Inflammatory macrophage (primary cell): Measurements from ENCODE around the gene TNXB.
"Not testable (repeated sequence)": the region's sequence is repeated elsewhere in the genome, so short reads cannot be mapped to it uniquely, and the experiment has no call there.

Experiments used
- DNase-seq, 2 donors: peaks; one replicate each; pipeline ENCODE4 v3.0.0-alpha.2; 2020 to 2022

TNXB gene

DNA sequence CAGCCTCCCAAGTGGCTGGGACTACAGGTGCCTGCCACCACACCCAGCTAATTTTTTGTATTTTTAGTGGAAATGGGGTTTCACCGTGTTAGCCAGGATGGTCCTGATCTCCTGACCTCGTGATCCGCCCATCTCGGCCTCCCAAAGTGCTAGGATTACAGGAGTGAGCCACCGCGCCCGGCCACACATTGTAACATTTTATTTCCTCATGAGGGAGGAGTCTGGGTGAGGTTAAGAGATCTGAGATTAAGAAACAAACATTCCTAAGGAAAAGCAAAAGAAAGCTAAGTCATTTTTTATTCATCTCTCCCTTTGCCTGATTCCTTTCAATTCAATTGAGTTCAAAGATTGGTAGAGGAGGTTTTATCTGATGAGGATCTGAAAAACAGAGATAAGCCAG is 35.1 kb upstream of the TNXB start:
- not testable (repeated sequence) for DNase-seq

DNA sequence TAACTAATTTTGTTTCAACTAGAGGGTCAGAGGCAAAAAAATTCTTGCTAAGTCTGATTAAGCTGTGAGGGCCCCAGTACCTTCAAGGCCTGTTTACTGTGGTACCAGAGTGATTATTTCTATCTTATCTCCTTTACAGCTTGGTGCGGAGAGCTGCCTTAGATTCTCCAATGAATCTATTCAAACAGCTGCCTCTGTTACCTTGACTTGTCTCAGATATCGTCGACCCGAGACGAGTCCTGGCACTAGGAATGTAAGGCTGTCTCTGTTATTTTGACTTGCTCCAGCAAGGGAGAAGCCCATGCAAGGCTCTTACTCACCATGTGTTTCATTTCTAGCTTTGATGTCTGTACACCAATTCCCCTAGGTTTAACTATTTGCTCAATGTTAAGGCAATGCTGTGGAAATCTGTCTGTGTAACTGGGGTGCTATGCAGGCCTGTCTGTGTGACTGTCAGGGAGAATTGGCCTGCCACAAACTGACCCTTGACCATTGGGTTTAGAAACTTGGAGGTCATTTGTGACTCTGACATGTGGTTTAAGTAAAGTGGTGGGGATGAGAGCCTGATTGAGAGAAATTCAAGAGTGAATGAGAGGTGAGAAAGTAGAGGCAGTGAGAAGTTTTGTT is 31.4 kb upstream of the TNXB start:
- DNase-seq = no peak

DNA sequence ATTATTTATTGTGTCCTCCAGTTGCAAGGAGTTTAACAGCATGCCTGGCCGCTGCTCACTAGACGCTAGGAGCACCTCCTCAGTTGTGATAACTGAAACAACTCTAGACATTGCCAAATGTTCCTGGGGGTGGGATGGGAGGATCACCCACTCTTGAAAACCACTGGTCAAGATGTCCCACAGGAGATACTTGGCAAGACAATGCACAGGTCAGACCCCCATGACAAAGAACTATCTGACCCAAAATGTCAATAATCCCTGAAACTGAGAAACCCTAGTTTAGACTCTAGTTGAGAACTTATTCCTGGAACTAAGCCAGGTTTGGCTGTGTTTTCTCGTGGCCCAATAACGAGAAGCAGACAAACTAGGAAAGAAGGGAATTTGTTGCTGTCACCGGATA is 30.5 kb upstream of the TNXB start:
- DNase-seq = no peak

DNA sequence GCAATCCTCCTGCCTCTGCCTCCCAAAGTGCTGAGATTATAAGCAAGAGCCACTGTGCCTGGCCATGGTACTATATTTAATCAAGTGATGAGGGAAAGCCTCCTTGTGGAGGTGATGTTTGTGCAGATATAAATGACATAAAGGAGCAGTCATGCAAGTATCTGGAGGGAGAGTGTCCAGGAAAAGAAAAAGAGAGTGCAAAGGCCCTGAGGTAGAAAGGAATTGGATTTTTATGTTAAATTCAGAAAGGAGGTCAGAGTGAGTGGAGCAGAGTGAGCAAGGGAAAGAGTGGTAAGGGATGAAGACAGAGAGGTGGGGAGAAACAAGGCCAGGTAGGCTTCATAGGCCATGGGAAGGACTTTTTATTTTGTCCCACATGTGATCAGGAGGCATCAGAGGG is 28.3 kb upstream of the TNXB start:
- no peak for DNase-seq

DNA sequence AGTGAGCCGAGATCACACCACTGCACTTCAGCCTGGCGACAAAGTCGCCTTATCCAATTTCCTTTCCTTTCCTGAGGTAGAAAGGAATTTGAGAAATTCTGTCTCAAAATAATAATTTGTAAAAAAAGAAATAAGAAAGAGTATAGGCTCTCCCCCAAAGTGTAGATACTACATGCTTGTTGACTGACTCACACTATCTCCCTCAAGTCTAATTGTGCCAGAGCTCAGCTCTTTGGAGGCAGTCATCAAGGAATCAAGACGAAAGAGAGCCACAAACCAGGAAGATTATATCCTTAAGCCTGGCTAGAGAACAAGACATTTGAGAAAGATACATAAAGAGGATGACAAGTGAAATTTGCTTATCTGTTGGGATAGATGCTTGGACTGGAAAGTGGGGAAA is 24.6 kb upstream of the TNXB start:
- no peak for DNase-seq

DNA sequence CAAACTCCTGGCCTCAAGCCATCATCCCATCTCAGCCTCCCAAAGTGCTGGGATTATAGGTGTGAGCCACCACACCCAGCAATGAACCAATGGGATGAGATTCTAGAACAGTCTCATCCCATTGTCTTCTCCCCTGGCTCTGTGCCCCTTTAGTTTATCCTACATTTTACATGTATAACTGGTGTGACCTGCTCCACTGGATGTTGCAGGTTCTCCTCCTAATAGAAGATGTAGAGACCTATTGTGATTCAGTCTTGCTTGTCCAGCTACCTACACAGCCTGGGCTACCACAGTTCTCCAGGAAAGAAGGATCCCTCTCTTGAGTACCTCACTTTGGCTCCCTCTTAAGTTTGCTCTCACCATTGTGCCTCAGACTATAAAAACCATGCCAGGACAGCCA is 23.0 kb upstream of the TNXB start:
- DNase-seq = no peak

DNA sequence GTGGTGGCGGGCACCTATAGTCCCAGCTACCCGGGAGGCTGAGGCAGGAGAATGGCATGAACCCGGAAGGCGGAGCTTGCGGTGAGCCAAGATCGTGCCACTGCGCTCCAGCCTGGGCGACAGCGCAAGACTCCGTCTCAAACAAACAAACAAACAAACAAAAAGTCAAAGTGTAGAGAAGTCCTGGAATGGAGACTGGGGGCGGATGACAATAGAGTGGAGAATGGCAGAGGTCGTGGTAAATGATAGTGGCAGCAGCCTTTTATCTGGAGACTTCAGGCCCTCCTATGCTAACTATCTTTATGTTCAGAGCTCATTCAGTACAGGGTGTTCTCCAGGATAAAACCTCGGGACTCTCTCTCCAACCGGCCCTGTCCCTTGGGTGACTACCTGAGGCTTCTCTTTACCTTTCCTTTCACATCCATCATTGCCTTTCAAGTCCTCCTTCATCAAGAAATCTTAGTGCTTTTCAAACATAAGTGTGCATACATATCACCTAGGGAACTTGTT is 22.4 kb upstream of the TNXB start:
- no peak for DNase-seq

DNA sequence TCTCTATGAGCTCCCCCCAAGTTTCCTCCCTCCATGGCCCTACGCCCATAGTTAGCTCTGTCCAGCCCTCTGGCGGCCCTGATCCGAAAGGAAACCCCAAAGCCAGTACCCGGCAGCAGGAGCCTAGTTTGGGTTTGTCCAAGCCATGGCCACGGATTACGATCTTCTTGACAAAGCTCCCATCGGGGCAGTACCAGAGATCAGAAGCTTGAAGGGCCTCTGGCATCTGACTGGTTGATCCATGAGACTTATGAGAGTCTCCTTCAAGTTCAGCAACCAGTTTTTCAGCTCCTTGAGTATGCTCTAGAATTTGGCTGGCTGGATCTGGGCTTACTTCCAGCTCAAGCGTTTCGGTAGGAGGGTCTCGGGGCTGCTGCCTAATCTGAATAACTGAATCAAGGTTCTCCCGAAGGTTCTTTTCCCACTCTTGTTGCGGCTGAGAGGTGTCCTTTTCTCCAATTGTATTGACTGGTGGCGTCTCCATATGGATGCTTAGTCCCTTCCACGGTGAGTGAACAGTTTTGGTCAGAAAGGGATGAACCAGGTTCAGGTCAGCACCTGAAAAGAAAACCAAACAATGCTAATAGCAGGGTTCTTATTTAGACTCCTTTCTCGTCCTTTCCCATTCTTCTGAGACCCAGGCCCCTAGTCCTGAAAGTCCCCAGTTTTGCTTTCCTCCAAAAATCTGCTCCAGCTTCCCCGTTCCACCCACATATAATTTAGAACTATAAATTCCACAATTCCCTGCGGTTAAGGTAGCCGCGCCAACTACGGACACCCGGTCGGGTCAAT is 20.4 kb upstream of the TNXB start:
- no peak for DNase-seq

DNA sequence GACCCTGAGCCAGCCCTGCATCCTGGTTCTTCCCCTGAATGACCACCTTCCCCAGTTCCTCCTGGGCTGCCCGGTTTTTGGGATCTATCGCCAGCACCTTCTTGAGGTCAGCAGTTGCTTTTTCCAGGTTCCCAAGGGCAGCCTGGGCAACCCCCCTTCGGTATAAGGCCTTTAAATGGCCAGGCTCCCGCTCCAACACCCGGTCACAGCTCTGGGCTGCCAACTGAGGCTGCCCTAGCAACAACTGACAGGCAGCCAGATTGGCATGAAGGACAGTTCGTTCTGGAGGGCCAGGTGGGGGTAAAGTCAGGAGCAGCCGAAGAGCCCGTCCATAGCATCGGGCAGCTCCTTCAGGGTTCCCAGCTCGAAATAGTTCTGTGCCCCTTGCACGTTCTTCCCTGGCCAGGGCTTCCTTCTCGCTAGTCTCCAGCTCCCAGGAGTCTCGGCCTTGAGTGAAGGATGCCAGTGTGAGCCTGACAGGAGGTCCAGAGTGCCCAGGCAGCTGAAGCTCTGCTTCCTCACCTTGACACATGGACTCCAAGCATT is 19.7 kb upstream of the TNXB start:
- no peak for DNase-seq

DNA sequence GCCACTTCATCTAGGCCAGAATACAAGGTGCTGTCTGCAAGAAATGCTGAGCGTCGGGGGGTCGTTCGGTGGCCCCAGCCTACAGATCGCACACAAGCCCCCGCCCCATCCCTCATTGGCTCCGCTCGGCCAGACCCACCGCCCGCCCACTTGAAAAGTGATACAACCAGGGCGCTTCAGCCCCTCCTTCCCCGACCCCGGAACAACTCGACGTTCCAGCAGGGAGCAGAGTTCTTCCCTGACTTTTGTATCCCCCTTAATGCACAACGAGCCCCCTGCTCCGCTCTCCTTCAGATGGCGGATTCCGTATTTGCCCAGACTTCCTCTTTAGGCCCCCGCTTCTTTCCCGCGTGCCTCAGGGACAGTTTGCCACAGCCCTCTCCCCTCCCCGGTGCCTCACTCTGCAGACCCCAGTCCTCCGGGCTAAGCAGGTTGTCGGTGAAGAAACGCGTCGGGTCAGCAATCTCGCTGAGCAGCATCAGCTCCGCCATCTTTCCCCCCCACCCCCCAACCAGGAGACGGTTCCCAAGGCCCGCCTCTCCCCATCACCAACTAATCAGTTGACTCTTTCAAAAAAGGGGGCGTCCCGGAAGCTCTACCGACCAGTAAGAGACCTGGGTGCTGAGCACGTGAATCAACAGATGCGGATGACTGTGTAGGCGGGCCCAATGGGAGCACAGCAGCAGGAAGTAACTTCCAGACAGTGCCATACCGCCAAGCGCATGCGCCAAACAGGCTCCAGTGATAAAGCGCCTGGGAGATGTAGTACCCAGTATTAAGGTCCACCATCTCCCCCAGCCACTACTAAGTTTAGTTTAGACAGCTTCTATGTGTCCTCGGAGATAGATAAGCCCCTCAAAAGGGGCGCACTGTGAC is 18.8 kb upstream of the TNXB start, which contains the start of gene ATF6B:
ATF6B (minus strand) TSS at position 530 of the 876 bp plus-strand sequence; CDS start at position 491, 39 bp downstream.
- peak; percentile 100 for DNase-seq

DNA sequence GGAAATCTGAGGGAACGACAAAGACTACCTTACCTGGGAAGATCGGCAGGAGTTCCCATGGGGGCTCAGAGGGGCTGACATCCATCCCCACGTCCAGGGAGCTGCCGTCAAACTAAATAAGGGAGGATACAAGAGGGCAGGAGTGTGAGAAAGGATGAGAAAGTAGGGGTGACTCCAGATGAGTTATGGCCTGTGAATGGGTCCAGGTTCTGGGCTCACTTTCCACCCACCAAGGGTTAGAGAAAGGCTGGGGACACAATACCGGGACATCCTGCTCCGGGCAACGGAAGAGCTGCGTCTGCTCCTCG is 18.2 kb upstream of the TNXB start:
- no peak for DNase-seq

DNA sequence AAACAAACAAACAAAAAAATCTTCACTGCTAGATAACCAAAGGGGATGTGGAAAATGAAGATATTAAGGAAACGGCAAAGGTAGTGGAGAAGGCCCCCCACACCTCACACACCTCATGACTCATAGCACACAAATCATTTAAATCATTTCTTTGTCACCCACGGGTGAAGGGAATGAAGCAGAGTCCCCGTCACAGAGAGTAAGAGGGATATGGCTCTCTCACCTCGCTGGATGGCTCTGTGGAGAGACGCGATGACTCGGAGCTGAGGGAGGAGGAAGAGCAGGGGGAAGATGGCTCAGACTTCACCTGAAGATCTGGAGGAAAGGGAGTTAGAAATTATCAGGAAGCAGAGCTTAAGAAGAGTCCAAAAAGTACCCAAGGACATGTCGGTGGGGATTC is 17.7 kb upstream of the TNXB start:
- no peak for DNase-seq

DNA sequence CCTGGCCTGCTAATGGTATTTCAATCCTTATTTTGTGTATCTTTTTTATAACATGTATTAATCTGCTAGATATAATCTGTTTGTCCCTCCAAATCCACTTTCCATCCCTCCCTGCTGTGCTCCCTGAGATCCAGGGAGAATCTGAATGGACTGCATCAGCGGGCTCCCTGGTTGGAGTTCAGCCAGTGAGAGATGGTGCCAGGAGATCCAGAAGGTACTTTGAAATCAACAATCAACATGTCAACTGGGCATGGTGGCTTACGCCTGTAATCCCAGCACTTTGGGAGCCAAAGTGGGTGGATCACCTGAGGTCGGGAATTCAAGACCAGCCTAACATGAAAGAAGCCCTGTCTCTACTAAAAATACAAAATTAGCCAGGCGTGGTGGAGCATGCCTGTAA is 14.5 kb upstream of the TNXB start:
- no peak for DNase-seq

DNA sequence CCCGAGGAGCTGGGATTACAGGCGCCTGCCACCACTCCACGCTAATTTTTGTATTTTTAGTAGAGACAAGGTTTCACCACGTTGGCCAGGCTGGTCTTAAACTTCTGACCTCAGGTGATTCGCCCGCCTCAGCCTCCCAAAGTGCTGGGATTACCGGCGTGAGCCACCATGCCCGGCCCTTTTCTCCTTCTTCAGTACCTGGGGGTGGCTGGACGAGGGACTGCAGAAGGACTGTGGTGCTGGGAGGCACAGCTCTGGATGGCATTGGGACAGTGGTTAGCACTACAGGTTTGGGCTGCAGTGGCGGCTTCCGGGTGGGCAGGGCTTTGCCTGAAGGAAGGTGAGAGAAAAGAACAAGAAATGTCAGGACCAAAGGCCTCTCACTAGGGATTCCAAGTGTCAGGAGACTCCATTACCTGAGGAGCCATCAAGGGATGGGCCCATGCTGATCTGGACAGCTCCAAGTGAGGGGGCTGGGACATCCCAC is 11.5 kb upstream of the TNXB start:
- no peak for DNase-seq

DNA sequence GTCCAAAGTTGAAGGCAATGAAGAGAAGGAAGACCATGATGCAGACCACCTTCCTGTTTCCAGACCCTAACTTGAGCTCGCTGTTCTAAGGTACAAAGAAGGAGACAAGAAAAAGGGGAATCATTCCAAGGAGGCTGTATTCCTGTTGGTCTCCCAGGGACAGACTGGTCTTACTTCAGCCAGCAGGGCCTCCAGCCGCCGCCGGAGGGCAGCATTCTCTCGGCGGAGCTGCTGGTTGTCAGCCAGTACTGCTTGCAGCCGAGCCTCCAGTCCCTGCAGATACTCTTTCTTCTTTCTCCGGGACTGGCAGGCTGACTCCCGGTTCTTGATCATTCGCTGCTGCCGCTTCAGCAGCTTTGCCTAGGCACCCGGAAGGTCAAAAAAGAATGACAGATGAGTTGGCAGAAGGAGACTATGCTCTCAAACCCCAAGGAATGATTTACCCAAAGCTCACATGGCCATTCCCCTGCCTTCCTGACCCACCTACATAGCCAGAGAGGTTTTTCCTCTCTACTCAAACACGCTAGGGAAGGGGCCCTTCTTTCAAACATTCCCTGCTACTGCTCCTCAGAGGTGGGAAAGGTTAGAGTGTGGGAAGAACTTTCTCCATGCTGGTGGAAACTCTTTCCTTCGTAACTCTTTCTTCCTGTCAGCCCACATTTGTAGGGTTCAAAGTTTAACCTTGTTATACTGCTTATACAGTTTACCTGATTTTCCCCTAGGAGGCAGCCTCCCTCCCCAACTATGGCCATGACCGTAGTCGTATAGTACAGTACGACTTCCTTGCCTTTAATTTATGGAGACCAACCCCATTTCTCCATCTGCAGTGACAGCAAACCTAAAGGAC is 9.9 kb upstream of the TNXB start:
- DNase-seq = peak; percentile 77 to 84

DNA sequence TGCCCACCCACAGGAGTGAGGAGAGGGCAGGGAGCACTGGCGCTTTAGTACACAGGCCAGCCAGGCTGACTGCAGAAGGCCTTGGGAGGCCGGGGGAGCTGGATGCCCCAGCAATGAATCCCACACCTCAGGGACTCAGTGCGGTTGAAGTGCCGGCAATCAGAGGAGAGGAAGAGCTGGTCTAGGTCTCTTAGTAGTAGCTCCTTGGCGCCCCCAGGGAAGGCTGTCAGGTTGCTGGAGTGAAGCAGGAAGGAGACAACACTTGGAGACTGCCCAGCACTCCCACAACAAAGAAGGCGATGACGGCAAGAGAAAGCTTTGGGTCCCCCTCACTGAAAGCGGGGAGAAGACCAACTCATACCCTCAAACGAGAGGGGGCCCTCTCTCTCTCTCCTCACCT is 8.3 kb upstream of the TNXB start:
- no peak for DNase-seq

DNA sequence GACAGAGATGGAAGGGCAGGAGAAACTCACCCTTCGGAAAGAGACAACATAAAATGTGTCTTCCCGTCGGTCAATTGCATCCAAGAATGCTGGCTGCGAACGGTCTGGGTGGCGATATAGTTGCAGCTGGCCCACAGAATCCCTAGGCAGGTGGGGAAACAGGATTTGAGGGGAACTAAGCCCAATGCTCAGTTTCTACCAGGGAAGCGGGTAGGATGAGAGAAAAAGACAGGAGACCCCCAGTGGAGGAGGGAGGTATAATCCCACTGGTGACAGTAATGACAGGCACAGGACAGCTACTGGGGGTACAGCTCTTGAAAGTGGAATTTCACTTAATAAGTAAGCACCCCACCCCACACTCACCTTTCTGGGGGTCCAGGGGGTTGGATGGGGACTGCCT is 7.5 kb upstream of the TNXB start:
- no peak for DNase-seq

DNA sequence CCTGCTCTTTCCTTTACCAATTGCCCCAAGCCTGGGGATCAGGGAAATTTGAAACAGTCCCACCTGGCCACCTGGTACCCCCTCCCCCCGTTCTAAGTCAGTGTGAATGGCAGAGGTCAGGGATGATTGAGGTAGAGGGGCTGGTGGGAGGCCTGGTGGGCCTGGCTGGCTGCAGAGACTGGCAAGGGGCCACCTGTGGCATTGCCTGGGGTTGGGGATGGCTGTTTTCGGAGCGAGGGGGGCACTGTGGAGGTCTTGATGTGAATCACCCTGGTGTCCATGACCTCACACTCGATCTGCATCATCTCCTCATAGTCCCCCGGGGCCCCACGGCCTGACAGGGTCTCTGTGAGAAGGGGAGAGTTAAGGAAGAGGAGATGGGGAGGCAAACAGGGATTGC is 6.5 kb upstream of the TNXB start:
- DNase-seq = no peak

DNA sequence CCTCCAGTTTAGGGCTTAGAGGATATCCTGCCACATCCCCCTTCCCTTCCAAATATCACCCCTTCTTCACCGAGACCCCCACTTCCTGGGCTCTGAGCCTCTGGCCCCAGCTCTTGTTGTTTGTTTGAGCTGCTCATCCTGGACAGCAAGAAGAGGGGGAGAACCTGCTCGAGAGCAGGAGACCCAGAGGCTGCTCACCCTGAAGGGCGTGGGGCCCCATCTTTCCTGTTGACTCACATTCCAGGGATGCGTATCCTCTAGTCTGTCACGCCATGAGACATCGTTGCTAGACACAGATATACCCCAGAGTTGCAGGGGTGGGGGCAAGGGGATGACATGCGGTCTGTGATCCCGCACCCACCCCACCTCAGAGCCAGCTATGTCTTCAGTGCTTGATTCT is 5.7 kb upstream of the TNXB start:
- no peak for DNase-seq

DNA sequence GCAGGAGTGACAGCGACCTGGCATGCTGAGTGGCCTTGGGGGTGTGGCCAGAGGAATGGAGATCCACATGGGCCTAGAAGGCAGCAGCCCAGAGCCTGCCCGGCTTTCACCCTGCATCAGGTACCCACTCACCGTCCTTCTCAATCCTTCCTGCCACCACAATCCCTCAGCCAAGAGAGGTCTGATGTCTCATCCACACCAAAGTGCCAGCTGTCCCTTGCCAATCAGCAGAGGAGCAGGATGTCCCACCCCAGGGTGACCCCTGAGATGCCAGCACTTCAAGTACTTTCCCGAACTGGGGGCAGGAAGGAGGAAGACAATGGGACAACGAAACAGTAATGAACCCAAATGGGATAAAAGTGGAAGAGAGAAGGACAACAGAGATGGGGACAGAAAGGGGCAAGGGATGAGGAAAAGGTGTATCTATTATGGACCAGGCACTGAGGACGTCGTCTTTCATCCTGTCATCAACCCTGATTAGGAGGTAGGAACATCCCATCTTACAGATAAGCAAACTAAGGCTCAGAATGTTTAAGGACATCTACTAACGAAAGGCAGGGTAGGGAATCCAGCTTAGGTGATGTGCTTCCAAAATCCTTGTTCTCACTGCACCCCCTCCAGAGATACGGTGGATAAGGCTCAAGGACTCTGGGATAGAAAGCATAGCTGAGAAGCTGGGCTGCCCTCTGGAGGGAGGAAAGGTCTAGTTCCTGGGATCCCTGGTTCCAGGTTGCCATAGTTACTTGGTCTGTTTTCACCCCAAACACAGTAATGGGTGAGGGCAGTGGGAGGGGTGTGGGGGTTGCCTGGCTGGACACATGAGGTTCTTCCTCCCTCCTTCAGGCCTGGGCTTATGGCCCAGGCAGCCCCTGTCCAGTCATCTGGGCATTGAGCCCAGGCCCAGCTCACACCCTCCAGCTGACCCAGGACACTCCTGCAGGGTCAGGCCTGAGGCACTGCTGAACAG is 4.5 kb upstream of the TNXB start:
- DNase-seq = peak; percentile 33 to 70
